GM12892 (cell line): ENCODE results near the gene SCAMP1.

ENCODE experiments used
- POLR2A ChIP-seq: IDR thresholded peaks from 2 replicates; pipeline ENCODE4 v1.6.1; 2011; ENCODE audit warnings: low read depth, low read length, control low read depth
- POLR2AphosphoS5 ChIP-seq: IDR thresholded peaks from 2 replicates; pipeline ENCODE4 v1.6.1; 2011; ENCODE audit warnings: low read depth, low read length, control low read depth
- TAF1 ChIP-seq: IDR thresholded peaks from 2 replicates; pipeline ENCODE4 v1.6.1; 2011; ENCODE audit warnings: low read depth, mild to moderate bottlenecking, control low read depth, low read length, borderline replicate concordance

DNA sequence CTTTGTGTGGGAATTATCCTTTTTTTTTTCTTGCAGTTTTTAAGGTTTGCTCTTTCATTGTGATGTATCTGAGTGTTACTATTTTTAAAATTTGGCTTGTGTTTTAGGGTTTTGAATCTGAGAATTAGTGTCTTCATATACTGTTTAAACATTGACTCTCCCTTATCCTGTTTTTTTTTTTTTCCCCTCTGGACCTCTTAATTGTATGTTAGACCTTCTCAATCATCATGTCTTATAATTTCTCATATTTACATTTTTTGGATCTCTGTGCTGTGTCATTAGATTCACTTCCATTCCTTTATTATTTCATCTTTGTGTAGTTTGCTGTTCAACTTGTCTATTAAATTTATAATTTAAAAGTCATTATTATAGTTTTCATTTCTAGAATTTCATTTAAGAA lies 47.0 kb downstream of the SCAMP1 start:
- TF ChIP-seq POLR2AphosphoS5 (no peak), POLR2A (no peak), TAF1 (no peak)
